ENCODE results near the gene CPSF2.

The CPSF2 gene

GRCh38 chr14:92153581-92153980 lies 31.8 kb downstream of the CPSF2 start:
- TF ChIP-seq CTCF (IDR thresholded peaks at IDR 0.05; ENCODE audit: extremely low read depth, missing control alignments) = no peak
- DNase-seq (ENCODE audit: low spot score) = no peak

- DNase-seq (ENCODE audit: low spot score) = no peak
- no peak for TF ChIP-seq CTCF (IDR thresholded peaks at IDR 0.05; ENCODE audit: extremely low read depth, missing control alignments)
Measured at GRCh38 chr14:92154283-92154942, 32.6 kb downstream of the CPSF2 start.

- no peak for DNase-seq (ENCODE audit: low spot score)
- TF ChIP-seq CTCF (IDR thresholded peaks at IDR 0.05; ENCODE audit: extremely low read depth, missing control alignments) = no peak
Measured at GRCh38 chr14:92160619-92161018, 38.9 kb downstream of the CPSF2 start.

GRCh38 chr14:92161521-92161920 lies 39.8 kb downstream of the CPSF2 start:
- no peak for DNase-seq (ENCODE audit: low spot score)
- TF ChIP-seq CTCF (IDR thresholded peaks at IDR 0.05; ENCODE audit: extremely low read depth, missing control alignments) = no peak

GRCh38 chr14:92164958-92165357 lies 43.2 kb downstream of the CPSF2 start:
- no peak for TF ChIP-seq CTCF (IDR thresholded peaks at IDR 0.05; ENCODE audit: extremely low read depth, missing control alignments)
- DNase-seq (ENCODE audit: low spot score) = no peak

GRCh38 chr14:92173668-92174067 lies 51.9 kb downstream of the CPSF2 start:
- TF ChIP-seq CTCF (IDR thresholded peaks at IDR 0.05; ENCODE audit: extremely low read depth, missing control alignments) = no peak
- DNase-seq (ENCODE audit: low spot score) = no peak

GRCh38 chr14:92175811-92176210 lies 54.0 kb downstream of the CPSF2 start:
- no peak for TF ChIP-seq CTCF (IDR thresholded peaks at IDR 0.05; ENCODE audit: extremely low read depth, missing control alignments)
- DNase-seq (ENCODE audit: low spot score) = no peak
